CD14-positive monocyte (primary cell): ENCODE measurements around the gene SLC23A1. TPM values are rescaled to one million over a fixed set of nuclear protein-coding genes. Genes with fewer than 3 reads are reported as not detected.

Source experiments
- DNase-seq, 3 donors: peaks; one replicate each; pipeline ENCODE4 v3.0.0-alpha.2; 2011 to 2022
- H2AFZ ChIP-seq: 2 replicates; pipeline ENCODE4 v1.6.0; 2012; ENCODE audit warnings: mild to moderate bottlenecking, low read depth, low read length, inconsistent platforms; ENCODE audit not compliant: insufficient read depth, poor library complexity, severe bottlenecking
- H3K27ac ChIP-seq, 2 donors: 1 replicate in 1 of 2; 2 replicates in 1 of 2; pipeline ENCODE4 v1.5.1; 2012 to 2013; ENCODE audit warnings: low read length in 2 of 2, control low read depth in 1 of 2, inconsistent platforms in 1 of 2, low read depth in 1 of 2, mild to moderate bottlenecking in 1 of 2
- H3K27me3 ChIP-seq, 2 donors: one replicate each; pipeline versions ENCODE4 v1.6.0 to v1.6.1; 2011 to 2013; ENCODE audit warnings: low read length in 2 of 2; ENCODE audit not compliant: control insufficient read depth in 2 of 2, insufficient read depth in 2 of 2
- H3K36me3 ChIP-seq, 2 donors: replicated peaks in 1 of 2; 1 replicate in 1 of 2; 2 replicates in 1 of 2; pipeline versions ENCODE4 v1.5.1 to v1.6.1; 2012 to 2013; ENCODE audit warnings: low read length in 2 of 2, control low read depth in 1 of 2, inconsistent platforms in 1 of 2, mild to moderate bottlenecking in 1 of 2; ENCODE audit not compliant: insufficient read depth in 2 of 2, control insufficient read depth in 1 of 2
- H3K4me1 ChIP-seq, 2 donors: 1 replicate in 1 of 2; 2 replicates in 1 of 2; pipeline versions ENCODE4 v1.5.1 to v1.6.1; 2012 to 2013; ENCODE audit warnings: low read length in 2 of 2, control low read depth in 1 of 2, inconsistent platforms in 1 of 2, mild to moderate bottlenecking in 1 of 2, moderate library complexity in 1 of 2; ENCODE audit not compliant: insufficient read depth in 2 of 2, control insufficient read depth in 1 of 2
- H3K4me2 ChIP-seq: replicated peaks from 2 replicates; pipeline ENCODE3; 2012; ENCODE audit warnings: low read length, moderate library complexity, mild to moderate bottlenecking; ENCODE audit not compliant: poor library complexity, severe bottlenecking; ENCODE audit errors: extremely low read depth
- H3K4me3 ChIP-seq, 3 experiments: fragments of 200-600 bp in 1 of 3; sonication (generic) in 1 of 3; replicated peaks in 1 of 3; 1 replicate in 2 of 3; 2 replicates in 1 of 3; pipeline ENCODE4 v1.5.1; 2011 to 2013; ENCODE audit warnings: low read length in 3 of 3, mild to moderate bottlenecking in 3 of 3, control low read depth in 2 of 3, low read depth in 2 of 3, inconsistent platforms in 1 of 3, moderate library complexity in 1 of 3
- H3K79me2 ChIP-seq: 2 replicates; pipeline ENCODE4 v1.6.0; 2012; ENCODE audit warnings: mild to moderate bottlenecking, control low read depth, inconsistent platforms, low read length, moderate library complexity; ENCODE audit not compliant: insufficient read depth
- H3K9ac ChIP-seq: 2 replicates; pipeline ENCODE4 v1.6.0; 2017; ENCODE audit warnings: low read length, mild to moderate bottlenecking; ENCODE audit not compliant: insufficient read depth, poor library complexity, severe bottlenecking
- H3K9me3 ChIP-seq, 2 donors: replicated peaks in 1 of 2; 1 replicate in 1 of 2; 2 replicates in 1 of 2; pipeline versions ENCODE4 v1.5.1 to v1.6.1; 2012 to 2013; ENCODE audit warnings: low read length in 2 of 2, control low read depth in 1 of 2; ENCODE audit not compliant: control insufficient read depth in 1 of 2, insufficient read depth in 1 of 2
- H4K20me1 ChIP-seq: 2 replicates; pipeline ENCODE4 v1.6.0; 2012; ENCODE audit warnings: mild to moderate bottlenecking, low read length, control low read depth, moderate library complexity; ENCODE audit not compliant: insufficient read depth
- H3K27ac Mint-ChIP-seq, 7 donors: one replicate each; pipeline ENCODE4 v1.8.0; 2020; ENCODE audit warnings: mild to moderate bottlenecking in 7 of 7, mixed read lengths in 7 of 7, moderate library complexity in 6 of 7, inconsistent platforms in 2 of 7
- H3K27me3 Mint-ChIP-seq, 3 donors: one replicate each; pipeline ENCODE4 v1.8.0; 2021 to 2022; ENCODE audit warnings: low read depth in 3 of 3, mild to moderate bottlenecking in 3 of 3, mixed read lengths in 3 of 3, moderate library complexity in 3 of 3, inconsistent platforms in 1 of 3
- H3K36me3 Mint-ChIP-seq, 2 donors: one replicate each; pipeline ENCODE4 v1.8.0; 2020; ENCODE audit warnings: mixed read lengths in 2 of 2, inconsistent platforms in 1 of 2, mild to moderate bottlenecking in 1 of 2
- H3K4me1 Mint-ChIP-seq: one replicate; pipeline ENCODE4 v1.8.0; 2020; ENCODE audit warnings: mild to moderate bottlenecking, mixed read lengths
- H3K4me3 Mint-ChIP-seq, 2 donors: one replicate each; pipeline ENCODE4 v1.8.0; 2020; ENCODE audit warnings: mild to moderate bottlenecking in 2 of 2, mixed read lengths in 2 of 2, moderate library complexity in 1 of 2
- H3K9me3 Mint-ChIP-seq, 7 donors: one replicate each; pipeline ENCODE4 v1.8.0; 2020 to 2022; ENCODE audit warnings: mixed read lengths in 7 of 7, mild to moderate bottlenecking in 6 of 7, moderate library complexity in 6 of 7, inconsistent platforms in 2 of 7
- CTCF ChIP-seq: fragments of 200-600 bp; IDR thresholded peaks from one replicate; pipeline ENCODE4 v1.8.0; 2022; ENCODE audit warnings: antibody characterized with exemption, mild to moderate bottlenecking
- WGBS: methylation state at CpG from one replicate; pipeline ENCODE4 v1.1.5; 2013; ENCODE audit warnings: missing lambda C conversion rate; ENCODE audit not compliant: insufficient coverage; 5-methylcytosine and 5-hydroxymethylcytosine counted together
- intact Hi-C, 2 donors: fragments of 100-400 bp; cut with micrococcal nuclease; formaldehyde crosslinking; loops; one replicate each; pipeline versions ENCODE4 v1.15.0 to v1.15.1; 2023
- polyA plus RNA-seq, 3 donors: library from polyadenylated mRNA; depleted of rRNA in 1 of 3; unstranded in 2 of 3; stranded (reverse) in 1 of 3; fragments of 300-500 nt in 2 of 3; fragments of >200 nt in 1 of 3; fragmentation: Illumina TruSeq in 2 of 3; gene quantifications; 1 replicate in 2 of 3; 2 replicates in 1 of 3; pipeline ENCODE4 v1.2.3, GENCODE V29; 2012 to 2021

The SLC23A1 gene
- polyA plus RNA-seq, 3 donors, result not detected

- Histone ChIP-seq H3K79me2 (no peaks in the 10 kb centered on the region), H3K9me3 (no peaks in the 10 kb centered on the region), H3K36me3 (no peaks in the 10 kb centered on the region), H3K4me3 (peak within 1 kb of the TSS; percentile 44 to 84 (median 64)), H4K20me1 (no peaks in the 10 kb centered on the region), H3K4me2 (peak within 1 kb of the TSS; percentile 84), H3K9ac (peak within 1 kb of the TSS; percentile 60), H3K27ac (peak within 1 kb of the TSS; percentile 88 to 93), H2AFZ (peak within 1 kb of the TSS; percentile 77), H3K4me1 (peaks cover 12 to 15% of the 10 kb centered on the region in 2 donors), H3K27me3 (no peaks in the 10 kb centered on the region)
- no peak for TF ChIP-seq CTCF
- WGBS, result under 1% methylated on average over 41 of the region's 41 CpGs
- Mint-ChIP-seq H3K27me3 (peaks cover 0 to 4% (median 0%) of the 10 kb centered on the region in 3 donors), H3K4me1 (peaks cover 23% of the 10 kb centered on the region), H3K9me3 (peaks cover 0 to 1% (median 0%) of the 10 kb centered on the region in 7 donors), H3K27ac (peak within 1 kb of the TSS; percentile 99 to 100 (median 100)), H3K36me3 (no peaks in the 10 kb centered on the region), H3K4me3 (peak within 1 kb of the TSS; percentile 99)
- DNase-seq, result peak; percentile 94 to 95 (median 94)
- intact Hi-C loops, result no loop called here
Observed at GRCh38 chr5:139403787-139404483, 20.8 kb upstream of the SLC23A1 start, which contains the start of gene SPATA24. Gene SPATA24, minus strand, starts transcription at chr5:139404089. Its CDS starts 29 bp downstream, at chr5:139404060.

- H2AFZ ChIP-seq, result peak overlapping the region; percentile 77
- intact Hi-C loops, result no loop called here
Observed at GRCh38 chr5:139403418-139403786, 20.3 kb upstream of the SLC23A1 start.

More at GRCh38 chr5:139403418-139403786, 20.3 kb upstream of the SLC23A1 start:
- Mint-ChIP-seq H3K4me3 (peak overlapping the region; percentile 99), H3K4me1 (peaks cover 23% of the 10 kb centered on the region), H3K27ac (peak overlapping the region; percentile 99 to 100 (median 100)), H3K36me3 (no peaks in the 10 kb centered on the region), H3K27me3 (peaks cover 0 to 4% (median 0%) of the 10 kb centered on the region in 3 donors), H3K9me3 (peaks cover 0 to 1% (median 0%) of the 10 kb centered on the region in 7 donors)
- Histone ChIP-seq H3K4me3 (peak overlapping the region; percentile 44 to 84 (median 64)), H3K36me3 (no peaks in the 10 kb centered on the region), H3K9me3 (no peaks in the 10 kb centered on the region), H3K27ac (peak overlapping the region; percentile 88 to 93), H3K4me1 (peaks cover 12 to 15% of the 10 kb centered on the region in 2 donors), H3K27me3 (no peaks in the 10 kb centered on the region), H3K79me2 (no peaks in the 10 kb centered on the region), H3K9ac (peak overlapping the region; percentile 60), H3K4me2 (peak overlapping the region; percentile 84), H4K20me1 (no peaks in the 10 kb centered on the region)
- 28% methylated on average over 6 of the region's 7 CpGs for WGBS
- TF ChIP-seq CTCF, result no peak
- DNase-seq, result no peak
